AG09319 (cell line): ENCODE results near the gene SLC9A1.
A peak's percentile ranks its signal among the peaks of the same experiment; 100 is the strongest.

Source experiments
- DNase-seq: peaks from one replicate; pipeline ENCODE4 v3.0.0-alpha.2; 2010; ENCODE audit warnings: low read depth; ENCODE audit errors: extremely low read depth
- TF ChIP-seq, protein P1 (sequence below): IDR thresholded peaks from 2 replicates; pipeline ENCODE4 v1.5.1; 2011; ENCODE audit warnings: low read depth, mild to moderate bottlenecking, inconsistent platforms, low read length, moderate library complexity

SLC9A1 gene

DNA sequence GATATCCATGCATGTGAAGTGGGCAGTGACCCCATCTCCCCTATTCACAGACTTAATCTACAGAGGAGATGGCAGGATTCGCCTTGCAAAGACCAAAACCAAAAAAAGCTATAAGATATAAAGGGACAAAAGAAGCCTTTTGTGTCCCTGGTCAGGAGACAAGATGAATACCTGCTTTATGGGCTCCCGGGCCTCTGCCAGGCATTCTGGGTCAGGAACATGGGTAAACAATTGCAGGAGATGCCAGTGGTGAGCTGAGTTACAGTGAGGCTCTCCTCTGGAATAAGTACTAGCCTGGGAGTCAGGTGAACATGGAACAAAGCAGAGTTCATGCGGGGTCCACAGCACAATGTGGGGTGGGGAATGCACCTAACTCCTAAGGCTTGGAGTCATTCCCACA lies 4.7 kb downstream of the SLC9A1 start:
- TF ChIP-seq, protein P1, sequence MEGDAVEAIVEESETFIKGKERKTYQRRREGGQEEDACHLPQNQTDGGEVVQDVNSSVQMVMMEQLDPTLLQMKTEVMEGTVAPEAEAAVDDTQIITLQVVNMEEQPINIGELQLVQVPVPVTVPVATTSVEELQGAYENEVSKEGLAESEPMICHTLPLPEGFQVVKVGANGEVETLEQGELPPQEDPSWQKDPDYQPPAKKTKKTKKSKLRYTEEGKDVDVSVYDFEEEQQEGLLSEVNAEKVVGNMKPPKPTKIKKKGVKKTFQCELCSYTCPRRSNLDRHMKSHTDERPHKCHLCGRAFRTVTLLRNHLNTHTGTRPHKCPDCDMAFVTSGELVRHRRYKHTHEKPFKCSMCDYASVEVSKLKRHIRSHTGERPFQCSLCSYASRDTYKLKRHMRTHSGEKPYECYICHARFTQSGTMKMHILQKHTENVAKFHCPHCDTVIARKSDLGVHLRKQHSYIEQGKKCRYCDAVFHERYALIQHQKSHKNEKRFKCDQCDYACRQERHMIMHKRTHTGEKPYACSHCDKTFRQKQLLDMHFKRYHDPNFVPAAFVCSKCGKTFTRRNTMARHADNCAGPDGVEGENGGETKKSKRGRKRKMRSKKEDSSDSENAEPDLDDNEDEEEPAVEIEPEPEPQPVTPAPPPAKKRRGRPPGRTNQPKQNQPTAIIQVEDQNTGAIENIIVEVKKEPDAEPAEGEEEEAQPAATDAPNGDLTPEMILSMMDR: no peak
- DNase-seq: no peak

DNA sequence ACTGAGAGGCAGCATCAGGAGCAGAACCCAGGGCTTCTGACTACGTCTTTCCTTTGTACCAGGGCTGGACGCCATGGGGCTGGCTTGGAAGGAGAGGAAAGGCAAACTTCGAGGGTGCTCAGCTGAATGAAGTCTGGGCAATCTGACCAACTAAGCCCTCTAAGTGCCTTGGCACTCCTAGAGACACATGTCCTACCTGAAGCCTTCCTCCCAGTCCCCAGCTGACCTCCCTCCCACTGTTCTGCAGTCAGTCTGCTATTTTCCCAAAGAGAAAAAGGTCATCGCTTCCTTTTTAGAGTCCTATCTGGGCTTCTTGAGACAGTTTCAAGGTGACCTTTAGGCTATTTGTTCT lies 5.2 kb downstream of the SLC9A1 start:
- no peak for DNase-seq
- TF ChIP-seq, protein P1: no peak

DNA sequence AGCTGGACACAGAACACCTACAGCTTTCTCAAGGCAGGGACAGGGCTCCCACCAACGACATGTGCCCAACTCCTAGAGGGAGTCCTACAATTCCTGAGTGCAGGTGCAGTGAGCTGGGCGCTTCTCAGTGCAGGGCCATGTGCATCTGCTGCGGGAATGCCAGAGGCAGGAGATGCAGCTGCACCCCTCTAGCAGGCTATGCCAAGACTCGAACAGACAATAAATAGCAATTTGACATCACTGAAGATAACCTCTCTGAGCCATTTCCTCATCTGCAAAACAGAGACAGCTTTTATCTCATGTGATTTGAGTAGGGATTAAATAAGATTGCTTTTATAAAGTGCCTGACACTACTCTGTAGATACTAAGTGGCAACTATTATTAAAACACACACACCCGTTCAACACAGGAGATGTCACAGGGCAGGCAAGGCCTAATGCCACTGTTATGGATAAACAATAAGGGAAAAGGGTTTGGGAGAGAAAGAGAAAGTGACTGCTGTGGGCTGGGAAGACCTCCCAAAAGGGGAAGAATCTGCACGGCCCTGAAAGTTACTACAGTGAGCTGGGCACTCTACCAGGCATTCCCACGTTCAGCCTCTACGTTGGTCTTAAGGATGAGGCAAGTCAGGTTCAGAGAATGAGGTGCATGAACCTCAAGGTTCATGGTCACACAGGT lies 5.7 kb downstream of the SLC9A1 start:
- no peak for DNase-seq
- TF ChIP-seq, protein P1: no peak

DNA sequence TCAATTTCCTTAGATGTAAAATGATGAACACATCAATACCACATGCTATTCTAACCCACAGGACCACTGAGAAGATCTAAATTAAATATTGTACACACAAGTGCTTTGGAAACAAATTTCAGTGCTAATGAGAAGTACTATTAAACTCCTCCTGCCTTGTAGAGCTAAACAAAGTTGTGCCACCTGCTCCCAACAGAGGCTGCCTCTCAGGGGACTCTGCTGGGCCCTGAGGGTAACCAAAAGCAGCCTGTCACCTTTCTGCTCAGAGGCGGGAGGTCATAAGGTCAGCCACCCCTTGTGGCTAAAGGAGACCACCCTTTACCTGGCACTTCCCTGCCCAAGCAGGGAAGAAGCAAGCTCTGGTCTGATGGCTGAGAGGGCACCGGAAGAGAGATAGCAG lies 6.3 kb downstream of the SLC9A1 start:
- TF ChIP-seq, protein P1: no peak
- no peak for DNase-seq

DNA sequence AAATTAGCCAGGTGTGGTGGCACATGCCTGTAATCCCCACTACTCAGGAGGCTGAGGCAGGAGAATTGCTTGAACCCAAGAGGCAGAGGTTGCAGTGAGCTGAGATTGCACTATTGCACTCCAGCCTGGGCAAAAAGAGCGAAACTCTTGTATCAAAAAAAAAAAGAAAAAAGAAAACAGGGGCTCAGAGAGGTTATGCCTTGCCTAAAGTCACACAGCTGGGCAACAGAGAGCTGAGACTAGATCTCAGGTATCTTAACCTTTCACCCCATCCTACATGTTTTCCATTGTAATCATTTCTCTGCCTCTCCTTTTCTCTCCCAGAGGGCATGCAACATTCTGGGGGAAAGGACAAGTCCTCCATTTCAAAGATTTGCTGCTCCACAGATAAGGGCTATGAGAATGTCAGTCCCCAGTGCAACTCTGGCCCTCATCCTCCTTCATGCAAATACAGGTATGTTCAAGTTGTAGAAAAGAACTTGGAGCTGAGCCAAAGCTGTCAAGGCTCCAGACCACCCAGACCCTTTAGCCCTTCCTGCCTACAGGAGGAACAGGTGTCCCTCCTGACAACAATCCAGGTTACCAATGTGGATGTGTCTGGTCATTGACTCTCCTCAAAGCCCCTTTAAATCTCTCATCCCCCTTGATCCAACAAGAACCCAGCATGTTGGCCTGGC lies 6.9 kb downstream of the SLC9A1 start:
- TF ChIP-seq, protein P1: no peak
- no peak for DNase-seq

DNA sequence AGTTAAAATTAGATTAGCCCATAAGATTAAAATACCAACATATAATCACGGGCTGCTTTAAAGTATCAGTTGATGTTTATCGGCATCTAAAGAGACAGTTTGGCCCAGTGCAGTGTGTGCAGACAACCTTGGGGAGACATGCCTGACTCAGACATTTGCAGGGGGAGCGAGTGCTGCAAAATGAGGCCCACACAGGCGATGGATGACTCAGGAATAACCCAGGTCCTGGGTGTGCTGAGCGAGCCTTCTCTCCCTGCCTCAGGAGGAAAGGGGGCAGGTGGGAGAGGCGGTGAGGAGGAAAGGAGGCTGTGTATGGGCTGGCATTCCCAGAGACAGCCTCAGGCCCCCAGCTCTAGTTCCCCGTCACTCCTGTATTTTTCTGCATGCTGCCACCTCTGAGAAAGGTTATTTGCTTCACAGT lies 9.0 kb downstream of the SLC9A1 start:
- TF ChIP-seq, protein P1: no peak
- peak; percentile 59 for DNase-seq

DNA sequence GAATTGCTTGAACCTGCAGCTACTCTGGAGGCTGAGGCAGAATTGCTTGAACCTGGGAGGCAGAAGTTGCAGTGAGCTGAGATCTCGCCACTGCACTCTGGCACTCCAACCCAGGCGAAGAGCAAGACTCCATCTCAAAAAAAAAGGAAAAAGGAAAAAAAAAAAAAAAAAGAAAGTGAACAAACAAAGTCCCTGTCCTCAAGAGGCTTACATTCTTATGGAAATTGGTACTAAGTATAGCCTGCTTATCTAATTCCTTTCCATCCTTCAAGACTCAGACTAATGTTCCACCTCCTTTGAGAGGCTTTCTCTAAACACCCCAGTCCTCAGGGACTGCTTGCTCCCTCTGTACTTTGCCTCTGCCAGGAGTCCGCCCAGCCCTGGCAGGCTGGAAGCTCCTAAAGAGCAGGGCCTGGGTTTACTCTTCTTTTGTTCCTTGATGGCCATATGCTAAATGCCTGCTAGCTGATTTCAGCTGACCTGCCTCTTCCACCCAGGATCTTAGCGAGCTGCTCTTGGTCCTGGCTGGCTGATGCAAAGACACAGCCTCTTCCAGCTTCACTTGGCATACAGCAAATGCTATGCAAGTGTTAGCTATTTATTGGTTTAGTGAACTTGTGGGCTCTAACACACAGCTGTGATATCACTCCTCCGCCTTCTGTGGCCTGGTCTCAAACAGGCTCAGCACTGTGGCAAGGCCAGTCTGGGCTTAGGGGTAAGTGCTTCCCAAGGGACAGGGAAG lies 9.8 kb downstream of the SLC9A1 start:
- peak; percentile 48 for DNase-seq
- TF ChIP-seq, protein P1: no peak
